Ascending aorta (tissue), 2 donors: ENCODE data around the gene ZSCAN5C. TPM values are rescaled to one million over a fixed set of nuclear protein-coding genes. Genes with fewer than 3 reads are reported as not detected.
A peak's percentile ranks its signal among the peaks of the same experiment; 100 is the strongest.

Source experiments
- DNase-seq, 2 donors: peaks; one replicate each; pipeline ENCODE4 v3.0.0-alpha.2; 2019; ENCODE audit warnings: low spot score in 2 of 2
- H3K27ac ChIP-seq, 2 donors: fragments of 200-600 bp; sonication (generic); one replicate each; pipeline ENCODE4 v1.5.1; 2016 to 2017; ENCODE audit warnings: mild to moderate bottlenecking in 1 of 2
- H3K27me3 ChIP-seq: fragments of 200-600 bp; sonication (generic); one replicate; pipeline ENCODE4 v1.5.1; 2017
- H3K36me3 ChIP-seq, 2 donors: fragments of 200-600 bp; sonication (generic); one replicate each; pipeline ENCODE4 v1.5.1; 2016
- H3K4me1 ChIP-seq, 2 donors: fragments of 200-600 bp; sonication (generic); one replicate each; pipeline ENCODE4 v1.5.1; 2016 to 2017; ENCODE audit warnings: mild to moderate bottlenecking in 1 of 2
- H3K4me3 ChIP-seq, 2 donors: fragments of 200-600 bp; sonication (generic); one replicate each; pipeline ENCODE4 v1.5.1; 2016 to 2017; ENCODE audit warnings: mild to moderate bottlenecking in 1 of 2
- H3K9me3 ChIP-seq, 2 donors: fragments of 200-600 bp; sonication (generic); one replicate each; pipeline ENCODE4 v1.5.1; 2016
- intact Hi-C: fragments of 100-400 bp; cut with DNase I; formaldehyde crosslinking; loops from one replicate; pipeline ENCODE4 v1.15.1; 2023
- total RNA-seq: library from RNA; depleted of rRNA; stranded (reverse); fragments of >200 nt; gene quantifications from one replicate; pipeline ENCODE4 v1.1.0, GENCODE V29; 2016
- TF ChIP-seq, protein P1 (sequence below), 3 experiments: fragments of 200-600 bp in 2 of 3; fragments of 450-650 bp in 1 of 3; sonication (generic) in 2 of 3; IDR thresholded peaks; one replicate each; pipeline ENCODE4 v1.5.1; 2016 to 2019; ENCODE audit warnings: antibody characterized with exemption in 3 of 3, mild to moderate bottlenecking in 1 of 3, moderate library complexity in 1 of 3

The ZSCAN5C gene, protein sequence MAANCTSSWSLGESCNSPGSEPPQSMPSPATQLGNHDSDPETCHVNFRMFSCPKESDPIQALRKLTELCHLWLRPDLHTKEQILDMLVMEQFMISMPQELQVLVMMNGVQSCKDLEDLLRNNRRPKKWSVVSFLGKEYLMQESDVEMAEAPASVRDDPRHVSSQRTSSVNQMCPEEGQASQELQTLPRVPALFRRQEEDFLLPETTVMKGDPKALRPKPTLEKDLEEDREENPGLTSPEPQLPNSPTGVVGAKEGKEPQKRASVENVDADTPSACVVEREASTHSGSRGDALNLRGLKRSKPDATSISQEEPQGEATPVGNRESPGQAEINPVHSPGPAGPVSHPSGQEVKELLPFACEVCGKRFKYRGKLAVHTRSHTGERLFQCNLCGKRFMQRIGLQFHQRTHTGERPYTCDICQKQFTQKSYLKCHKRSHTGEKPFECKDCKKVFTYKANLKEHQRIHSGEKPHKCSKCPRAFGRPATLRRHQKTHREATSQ
- total RNA-seq: not detected

DNA sequence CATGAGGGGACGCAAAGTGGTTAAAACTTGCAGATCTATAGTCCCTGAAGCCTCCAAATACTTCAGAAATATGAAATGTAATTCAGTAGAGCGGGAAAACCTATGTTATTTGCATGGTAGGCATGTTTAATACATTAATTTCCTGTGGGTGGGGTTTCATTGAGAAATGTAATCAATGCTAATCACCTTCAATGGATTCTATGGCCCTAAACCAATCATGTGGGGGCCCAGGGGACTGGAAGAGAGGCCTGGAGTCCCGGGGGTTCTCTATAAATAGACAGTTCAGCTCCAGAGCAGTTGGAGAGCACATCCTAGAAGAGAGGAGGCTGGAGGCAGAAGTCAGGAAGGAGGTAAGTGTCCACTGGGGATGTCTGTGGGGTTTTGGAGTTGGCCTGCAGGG, at the start of gene ZSCAN5C:
Gene ZSCAN5C, plus strand, starts transcription at position 301 of the 400 bp plus-strand sequence. CDS start 3,641 bp downstream, outside the sequence.
- Histone ChIP-seq H3K4me3 (no peak within 1 kb of the TSS), H3K36me3 (no peaks in the 10 kb centered on the region), H3K9me3 (no peaks in the 10 kb centered on the region), H3K4me1 (no peaks in the 10 kb centered on the region), H3K27me3 (no peaks in the 10 kb centered on the region), H3K27ac (no peak within 1 kb of the TSS)
- DNase-seq: no peak
- intact Hi-C loops: no loop called here
- TF ChIP-seq, protein P1, sequence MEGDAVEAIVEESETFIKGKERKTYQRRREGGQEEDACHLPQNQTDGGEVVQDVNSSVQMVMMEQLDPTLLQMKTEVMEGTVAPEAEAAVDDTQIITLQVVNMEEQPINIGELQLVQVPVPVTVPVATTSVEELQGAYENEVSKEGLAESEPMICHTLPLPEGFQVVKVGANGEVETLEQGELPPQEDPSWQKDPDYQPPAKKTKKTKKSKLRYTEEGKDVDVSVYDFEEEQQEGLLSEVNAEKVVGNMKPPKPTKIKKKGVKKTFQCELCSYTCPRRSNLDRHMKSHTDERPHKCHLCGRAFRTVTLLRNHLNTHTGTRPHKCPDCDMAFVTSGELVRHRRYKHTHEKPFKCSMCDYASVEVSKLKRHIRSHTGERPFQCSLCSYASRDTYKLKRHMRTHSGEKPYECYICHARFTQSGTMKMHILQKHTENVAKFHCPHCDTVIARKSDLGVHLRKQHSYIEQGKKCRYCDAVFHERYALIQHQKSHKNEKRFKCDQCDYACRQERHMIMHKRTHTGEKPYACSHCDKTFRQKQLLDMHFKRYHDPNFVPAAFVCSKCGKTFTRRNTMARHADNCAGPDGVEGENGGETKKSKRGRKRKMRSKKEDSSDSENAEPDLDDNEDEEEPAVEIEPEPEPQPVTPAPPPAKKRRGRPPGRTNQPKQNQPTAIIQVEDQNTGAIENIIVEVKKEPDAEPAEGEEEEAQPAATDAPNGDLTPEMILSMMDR (IDR thresholded peaks at IDR 0.05): no peak

DNA sequence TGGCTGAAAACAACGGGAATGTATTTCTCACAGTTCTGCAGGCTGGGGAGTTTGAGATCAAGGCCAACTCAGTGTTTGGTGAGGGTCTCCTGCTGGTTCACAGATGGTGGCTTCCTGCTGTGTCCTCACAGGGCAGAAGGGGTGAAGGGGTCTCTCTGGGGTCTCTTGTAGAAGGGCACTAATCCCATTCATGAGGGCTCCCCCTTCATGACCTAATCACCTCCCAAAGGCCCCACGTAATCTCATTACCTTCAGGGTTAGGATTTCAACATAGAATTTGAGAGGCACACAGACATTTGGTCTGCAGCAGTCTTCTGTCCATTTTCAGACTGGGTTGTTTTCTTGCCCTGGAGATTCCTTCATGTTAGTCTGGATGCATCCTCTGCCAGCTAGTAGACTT, 49.4 kb upstream of the ZSCAN5C start:
- no peak overlapping the region for H3K27ac ChIP-seq
- TF ChIP-seq, protein P1 (IDR thresholded peaks at IDR 0.05): no peak
- intact Hi-C loops: no loop called here
- H3K27me3 ChIP-seq: no peaks in the 10 kb centered on the region
- H3K4me3 ChIP-seq: no peak overlapping the region
- H3K9me3 ChIP-seq: no peaks in the 10 kb centered on the region
- peaks cover 11 to 58% of the 10 kb centered on the region in 2 donors for H3K36me3 ChIP-seq
- no peaks in the 10 kb centered on the region for H3K4me1 ChIP-seq
- DNase-seq: no peak

DNA sequence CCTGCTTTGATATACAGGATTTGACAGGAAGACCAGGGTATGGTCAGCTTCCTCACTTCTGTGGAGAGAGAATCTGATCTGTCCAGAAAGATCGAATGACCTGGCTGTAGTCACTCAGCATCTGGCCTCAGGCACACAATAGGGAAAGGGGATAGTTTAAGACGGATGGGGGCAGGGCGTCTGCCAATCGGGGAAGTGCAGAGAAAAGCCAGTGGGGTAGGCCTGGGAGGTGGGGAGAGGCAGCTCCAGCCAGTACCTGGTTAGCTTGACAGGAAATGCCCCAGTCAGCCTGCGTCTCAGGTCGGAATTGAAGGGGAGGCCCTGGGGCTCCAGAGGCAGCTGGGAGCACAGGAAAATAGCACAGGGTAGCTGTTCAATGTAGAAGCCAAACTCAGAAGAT, 48.6 kb upstream of the ZSCAN5C start:
- no peak for DNase-seq
- Histone ChIP-seq H3K27ac (no peak overlapping the region), H3K4me3 (no peak overlapping the region), H3K36me3 (peaks cover 12 to 58% of the 10 kb centered on the region in 2 donors), H3K27me3 (no peaks in the 10 kb centered on the region), H3K9me3 (no peaks in the 10 kb centered on the region), H3K4me1 (no peaks in the 10 kb centered on the region)
- intact Hi-C loops: no loop called here
- TF ChIP-seq, protein P1 (IDR thresholded peaks at IDR 0.05): no peak

DNA sequence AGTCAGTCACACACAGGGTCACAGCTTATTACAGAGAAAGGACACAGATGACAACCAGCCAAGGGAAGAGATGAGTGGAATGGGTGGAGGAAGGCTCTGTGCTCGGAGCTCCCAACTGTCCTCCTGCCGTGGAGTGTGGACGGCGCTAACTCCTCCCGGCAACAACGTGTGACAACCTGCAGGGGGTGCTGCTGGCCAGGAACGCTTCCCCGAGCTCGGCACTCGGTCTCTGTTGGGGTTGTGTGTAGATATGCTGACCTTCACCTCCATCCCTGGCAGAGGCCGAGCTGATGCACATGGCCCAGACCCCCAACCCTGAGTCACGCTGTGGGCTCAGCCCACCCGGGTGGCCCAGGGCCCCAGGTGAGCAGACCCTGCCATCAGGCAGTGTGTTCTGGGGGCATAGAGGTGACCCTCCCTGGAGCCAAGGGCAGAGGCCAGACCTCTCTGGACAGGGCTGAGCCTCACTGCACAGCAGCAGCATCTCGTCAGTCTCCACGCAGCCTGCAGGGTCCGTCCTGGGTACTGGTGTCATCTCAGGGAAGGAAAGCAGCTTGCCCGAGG, 46.9 kb upstream of the ZSCAN5C start:
- Histone ChIP-seq H3K4me3 (no peak overlapping the region), H3K4me1 (no peaks in the 10 kb centered on the region), H3K9me3 (no peaks in the 10 kb centered on the region), H3K27ac (no peak overlapping the region), H3K36me3 (peaks cover 26 to 64% of the 10 kb centered on the region in 2 donors), H3K27me3 (no peaks in the 10 kb centered on the region)
- DNase-seq: no peak
- intact Hi-C loops: no loop called here
- TF ChIP-seq, protein P1 (IDR thresholded peaks at IDR 0.05): peak in 1 of 3 experiments; percentile 12

DNA sequence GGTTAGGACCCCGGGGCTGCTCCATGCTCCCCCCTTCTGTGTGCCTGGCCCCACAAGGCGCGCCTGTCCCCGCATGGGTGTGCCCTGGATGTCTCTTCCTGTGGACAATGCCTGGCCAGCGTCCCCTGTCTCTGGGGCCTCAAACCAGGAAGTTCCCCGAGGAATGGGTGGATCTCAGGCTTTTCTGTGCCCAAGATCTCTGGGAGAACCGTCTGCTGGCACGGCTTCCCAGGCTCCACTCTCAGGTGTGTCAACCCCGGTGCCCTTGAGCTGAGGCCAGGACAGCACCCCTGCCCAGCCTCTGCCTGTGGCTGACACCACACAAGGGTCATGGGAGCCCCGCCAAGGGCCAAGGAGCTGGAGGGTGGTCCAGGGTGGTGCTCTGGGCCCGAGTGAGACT, 45.3 kb upstream of the ZSCAN5C start:
- intact Hi-C loops: no loop called here
- Histone ChIP-seq H3K36me3 (peaks cover 32 to 77% of the 10 kb centered on the region in 2 donors), H3K27me3 (no peaks in the 10 kb centered on the region), H3K4me3 (no peak overlapping the region), H3K4me1 (no peaks in the 10 kb centered on the region), H3K9me3 (no peaks in the 10 kb centered on the region), H3K27ac (no peak overlapping the region)
- no peak for DNase-seq
- TF ChIP-seq, protein P1 (IDR thresholded peaks at IDR 0.05): no peak
